WTC11 (cell line): Measurements from ENCODE around the gene ARHGEF10L. TPM values are rescaled to one million over a fixed set of nuclear protein-coding genes. Genes with fewer than 3 reads are reported as not detected.

Source experiments
- ATAC-seq: fragments of 200-7000 bp; cut with Tn5 transposase; 2 replicates; pipeline ENCODE4 v1.10.0; 2021; ENCODE audit warnings: mild to moderate bottlenecking, moderate library complexity
- CTCF ChIA-PET: fragments of 300-600 bp; sonication (Branson Sonifier 250); formaldehyde crosslinking; loops from one replicate; lab custom pipeline; 2021; ENCODE audit warnings: antibody characterized with exemption; lab: Charles Lee
- POLR2A ChIA-PET: fragments of 350-600 bp; sonication (Branson Sonifier 250); formaldehyde crosslinking; loops from one replicate; lab custom pipeline; 2021; ENCODE audit warnings: antibody characterized with exemption; lab: Charles Lee
- DNase-seq: peaks from one replicate; pipeline ENCODE4 v3.0.0; 2021; ENCODE audit warnings: low spot score
- H3K27ac Mint-ChIP-seq: 2 replicates; pipeline ENCODE4 v1.8.0; 2021; ENCODE audit warnings: mixed read lengths
- H3K27me3 Mint-ChIP-seq: 2 replicates; pipeline ENCODE4 v1.8.0; 2021; ENCODE audit warnings: low read depth, mild to moderate bottlenecking, moderate library complexity, mixed read lengths
- H3K36me3 Mint-ChIP-seq: 2 replicates; pipeline ENCODE4 v1.8.0; 2021; ENCODE audit warnings: mixed read lengths
- H3K4me1 Mint-ChIP-seq: 2 replicates; pipeline ENCODE4 v1.8.0; 2022; ENCODE audit warnings: mixed read lengths
- H3K4me3 Mint-ChIP-seq: 2 replicates; pipeline ENCODE4 v1.8.0; 2021; ENCODE audit warnings: mild to moderate bottlenecking, moderate library complexity, mixed read lengths
- H3K9me3 Mint-ChIP-seq: 2 replicates; pipeline ENCODE4 v1.8.0; 2021; ENCODE audit warnings: mixed read lengths
- ATF3 ChIP-seq: sonication (generic); formaldehyde crosslinking; conservative IDR thresholded peaks from 2 replicates; pipeline ENCODE4 v1.8.1; 2022; ENCODE audit warnings: mild to moderate bottlenecking, missing genetic modification reagents
- E2F1 ChIP-seq: sonication (generic); formaldehyde crosslinking; IDR thresholded peaks from 2 replicates; pipeline ENCODE4 v1.8.0; 2022; ENCODE audit warnings: mild to moderate bottlenecking, missing genetic modification reagents
- E2F4 ChIP-seq: sonication (generic); formaldehyde crosslinking; IDR thresholded peaks from 2 replicates; pipeline ENCODE4 v1.8.1; 2022; ENCODE audit warnings: low read depth, mild to moderate bottlenecking, moderate library complexity, missing genetic modification reagents, borderline replicate concordance
- EMX1 ChIP-seq: fragments of 250-450 bp; sonication (Bioruptor Pico); IDR thresholded peaks from 2 replicates; pipeline ENCODE4 v1.8.0; 2021; ENCODE audit warnings: mild to moderate bottlenecking
- ERG ChIP-seq: fragments of 250-450 bp; sonication (Bioruptor Pico); IDR thresholded peaks from 2 replicates; pipeline ENCODE4 v1.8.0; 2021; ENCODE audit warnings: mild to moderate bottlenecking
- ESRRA ChIP-seq: sonication (generic); formaldehyde crosslinking; IDR thresholded peaks from 2 replicates; pipeline ENCODE4 v1.8.1; 2022; ENCODE audit warnings: mild to moderate bottlenecking, missing genetic modification reagents, borderline replicate concordance
- FOXP4 ChIP-seq: sonication (generic); formaldehyde crosslinking; IDR thresholded peaks from 2 replicates; pipeline ENCODE4 v1.8.0; 2022; ENCODE audit warnings: mild to moderate bottlenecking, missing genetic modification reagents
- GRHL2 ChIP-seq: fragments of 250-450 bp; sonication (Bioruptor Pico); IDR thresholded peaks from 2 replicates; pipeline ENCODE4 v1.8.0; 2022; ENCODE audit warnings: mild to moderate bottlenecking, moderate library complexity; ENCODE audit not compliant: insufficient replicate concordance, severe bottlenecking
- HMGA2 ChIP-seq: fragments of 250-450 bp; sonication (Bioruptor Pico); IDR thresholded peaks from 2 replicates; pipeline ENCODE4 v1.4.0; 2021; ENCODE audit warnings: mild to moderate bottlenecking, moderate library complexity
- IRF2 ChIP-seq: sonication (generic); formaldehyde crosslinking; IDR thresholded peaks from 2 replicates; pipeline ENCODE4 v1.8.0; 2022; ENCODE audit warnings: low read depth, missing genetic modification reagents, borderline replicate concordance
- NR2C2 ChIP-seq: sonication (generic); formaldehyde crosslinking; IDR thresholded peaks from 2 replicates; pipeline ENCODE4 v1.8.0; 2022; ENCODE audit warnings: mild to moderate bottlenecking, missing genetic modification reagents
- PREB ChIP-seq: sonication (generic); formaldehyde crosslinking; IDR thresholded peaks from 2 replicates; pipeline ENCODE4 v1.8.1; 2022; ENCODE audit warnings: mild to moderate bottlenecking, missing genetic modification reagents, moderate library complexity, borderline replicate concordance
- PRRX2 ChIP-seq: fragments of 250-450 bp; sonication (Bioruptor Pico); IDR thresholded peaks from 2 replicates; pipeline ENCODE4 v1.8.0; 2021; ENCODE audit warnings: mild to moderate bottlenecking
- RORB ChIP-seq: fragments of 250-450 bp; sonication (Bioruptor Pico); IDR thresholded peaks from 2 replicates; pipeline ENCODE4 v1.9.0; 2021; ENCODE audit warnings: mild to moderate bottlenecking
- SP1 ChIP-seq: sonication (generic); formaldehyde crosslinking; conservative IDR thresholded peaks from 2 replicates; pipeline ENCODE4 v1.8.1; 2022; ENCODE audit warnings: missing genetic modification reagents
- TCF7 ChIP-seq: sonication (generic); formaldehyde crosslinking; IDR thresholded peaks from 2 replicates; pipeline ENCODE4 v1.8.0; 2022; ENCODE audit warnings: mild to moderate bottlenecking, low read depth, missing genetic modification reagents, moderate library complexity
- ZNF317 ChIP-seq: sonication (generic); formaldehyde crosslinking; IDR thresholded peaks from 2 replicates; pipeline ENCODE4 v1.8.1; 2023; ENCODE audit warnings: low read depth, mild to moderate bottlenecking, moderate library complexity, missing genetic modification reagents, borderline replicate concordance
- ZNF396 ChIP-seq: fragments of 250-450 bp; sonication (Bioruptor Pico); IDR thresholded peaks from 2 replicates; pipeline ENCODE4 v1.8.0; 2021; ENCODE audit warnings: mild to moderate bottlenecking, moderate library complexity, borderline replicate concordance
- ZNF512 ChIP-seq: sonication (generic); formaldehyde crosslinking; IDR thresholded peaks from 2 replicates; pipeline ENCODE4 v1.8.1; 2022; ENCODE audit warnings: missing genetic modification reagents, borderline replicate concordance
- ZSCAN18 ChIP-seq: fragments of 250-450 bp; sonication (Bioruptor Pico); IDR thresholded peaks from 2 replicates; pipeline ENCODE4 v2.1.2; 2022; ENCODE audit warnings: mild to moderate bottlenecking, moderate library complexity
- total RNA-seq: library from RNA; stranded (reverse); gene quantifications from 3 replicates; pipeline ENCODE4 v1.2.3, GENCODE V29; 2021

Gene ARHGEF10L
- total RNA-seq, 1 experiment from 2014 or later: 34.4 TPM

- peaks cover 34% of the 10 kb centered on the region for H3K4me1 Mint-ChIP-seq
- ChIA-PET CTCF (interaction anchor here (1.2 to 18.6 kb wide), 5 partner anchors 8 to 105 kb away, joined by 4 to 253 read pairs (median 12); no protein-coding TSS in a partner anchor), POLR2A (no interaction called here)
- no peak for TF ChIP-seq FOXP4 (CRISPR knock-in tag)
- TF ChIP-seq ZSCAN18 (CRISPR knock-in tag): no peak
- no peak for TF ChIP-seq NR2C2 (CRISPR knock-in tag)
- no peak for TF ChIP-seq E2F1 (CRISPR knock-in tag)
- no peak for TF ChIP-seq ERG
- TF ChIP-seq E2F4 (CRISPR knock-in tag): no peak
- TF ChIP-seq ZNF396: no peak
- no peak for TF ChIP-seq ZNF317 (CRISPR knock-in tag)
- TF ChIP-seq GRHL2 (CRISPR knock-in tag): no peak
- TF ChIP-seq RORB (CRISPR knock-in tag): no peak
- TF ChIP-seq ESRRA (CRISPR knock-in tag): no peak
- no peak for TF ChIP-seq PREB (CRISPR knock-in tag)
- no peak for TF ChIP-seq EMX1 (CRISPR knock-in tag)
- no peak for TF ChIP-seq HMGA2
- no peak for TF ChIP-seq ZNF512 (CRISPR knock-in tag)
- TF ChIP-seq PRRX2 (CRISPR knock-in tag): no peak
- no peak for TF ChIP-seq TCF7 (CRISPR knock-in tag)
- no peak for TF ChIP-seq IRF2
- no peak for TF ChIP-seq SP1 (CRISPR knock-in tag)
- no peak for TF ChIP-seq ATF3 (CRISPR knock-in tag)
- no peaks in the 10 kb centered on the region for H3K9me3 Mint-ChIP-seq
- no peak overlapping the region for H3K4me3 Mint-ChIP-seq
- ATAC-seq: no peak
- DNase-seq: no peak
- H3K27ac Mint-ChIP-seq: no peak overlapping the region
- no peaks in the 10 kb centered on the region for H3K27me3 Mint-ChIP-seq
- H3K36me3 Mint-ChIP-seq: no peaks in the 10 kb centered on the region
These were observed 59.9 kb downstream of the ARHGEF10L start for GRCh38 chr1:17599291-17599953.
